GM12875 (cell line): ENCODE data around the gene SRRM2.

Source experiments
- H3K4me3 ChIP-seq: one replicate; pipeline ENCODE4 v1.5.1; 2011; ENCODE audit warnings: low read depth, low read length, control low read depth
- TF ChIP-seq, protein P1 (sequence below): IDR thresholded peaks from 2 replicates; pipeline ENCODE4 v1.5.1; 2011; ENCODE audit warnings: low read depth, mild to moderate bottlenecking, control low read depth, inconsistent platforms, low read length, moderate library complexity, borderline replicate concordance; ENCODE audit not compliant: insufficient read depth

SRRM2 gene

DNA sequence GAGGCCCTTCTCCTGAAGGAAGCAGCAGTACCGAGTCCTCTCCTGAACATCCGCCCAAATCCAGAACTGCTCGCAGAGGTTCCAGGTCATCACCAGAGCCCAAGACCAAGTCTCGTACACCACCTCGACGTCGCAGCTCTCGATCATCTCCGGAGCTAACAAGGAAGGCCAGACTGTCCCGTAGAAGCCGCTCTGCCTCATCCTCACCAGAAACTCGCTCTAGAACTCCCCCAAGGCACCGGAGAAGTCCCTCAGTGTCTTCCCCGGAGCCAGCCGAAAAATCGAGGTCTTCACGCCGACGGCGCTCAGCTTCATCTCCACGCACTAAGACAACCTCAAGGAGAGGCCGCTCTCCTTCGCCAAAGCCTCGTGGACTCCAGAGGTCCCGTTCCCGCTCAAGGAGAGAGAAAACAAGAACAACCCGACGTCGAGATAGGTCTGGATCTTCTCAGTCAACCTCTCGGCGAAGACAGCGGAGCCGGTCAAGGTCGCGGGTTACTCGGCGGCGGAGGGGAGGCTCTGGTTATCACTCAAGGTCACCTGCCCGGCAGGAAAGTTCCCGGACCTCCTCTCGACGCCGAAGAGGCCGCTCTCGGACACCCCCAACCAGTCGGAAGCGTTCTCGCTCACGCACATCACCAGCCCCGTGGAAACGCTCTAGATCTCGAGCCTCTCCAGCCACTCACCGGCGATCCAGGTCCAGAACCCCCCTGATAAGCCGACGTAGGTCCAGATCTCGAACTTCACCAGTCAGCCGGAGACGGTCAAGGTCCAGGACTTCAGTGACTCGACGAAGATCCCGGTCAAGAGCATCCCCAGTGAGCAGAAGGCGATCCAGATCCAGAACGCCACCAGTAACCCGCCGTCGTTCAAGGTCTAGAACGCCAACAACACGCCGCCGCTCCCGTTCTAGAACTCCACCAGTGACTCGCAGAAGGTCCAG lies 13.3 kb downstream of the SRRM2 start:
- H3K4me3 ChIP-seq, result no peak overlapping the region
- TF ChIP-seq, protein P1, sequence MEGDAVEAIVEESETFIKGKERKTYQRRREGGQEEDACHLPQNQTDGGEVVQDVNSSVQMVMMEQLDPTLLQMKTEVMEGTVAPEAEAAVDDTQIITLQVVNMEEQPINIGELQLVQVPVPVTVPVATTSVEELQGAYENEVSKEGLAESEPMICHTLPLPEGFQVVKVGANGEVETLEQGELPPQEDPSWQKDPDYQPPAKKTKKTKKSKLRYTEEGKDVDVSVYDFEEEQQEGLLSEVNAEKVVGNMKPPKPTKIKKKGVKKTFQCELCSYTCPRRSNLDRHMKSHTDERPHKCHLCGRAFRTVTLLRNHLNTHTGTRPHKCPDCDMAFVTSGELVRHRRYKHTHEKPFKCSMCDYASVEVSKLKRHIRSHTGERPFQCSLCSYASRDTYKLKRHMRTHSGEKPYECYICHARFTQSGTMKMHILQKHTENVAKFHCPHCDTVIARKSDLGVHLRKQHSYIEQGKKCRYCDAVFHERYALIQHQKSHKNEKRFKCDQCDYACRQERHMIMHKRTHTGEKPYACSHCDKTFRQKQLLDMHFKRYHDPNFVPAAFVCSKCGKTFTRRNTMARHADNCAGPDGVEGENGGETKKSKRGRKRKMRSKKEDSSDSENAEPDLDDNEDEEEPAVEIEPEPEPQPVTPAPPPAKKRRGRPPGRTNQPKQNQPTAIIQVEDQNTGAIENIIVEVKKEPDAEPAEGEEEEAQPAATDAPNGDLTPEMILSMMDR, result no peak

GRCh38 chr16:2766430-2767139 lies 14.1 kb downstream of the SRRM2 start:
- H3K4me3 ChIP-seq, result no peak overlapping the region
- TF ChIP-seq, protein P1, result no peak

GRCh38 chr16:2767140-2767731 lies 14.8 kb downstream of the SRRM2 start:
- H3K4me3 ChIP-seq, result no peak overlapping the region
- TF ChIP-seq, protein P1, result no peak

- no peak overlapping the region for H3K4me3 ChIP-seq
- TF ChIP-seq, protein P1, result no peak
Observed at GRCh38 chr16:2767891-2768290, 15.5 kb downstream of the SRRM2 start.

GRCh38 chr16:2768403-2769089 lies 16.1 kb downstream of the SRRM2 start:
- TF ChIP-seq, protein P1, result no peak
- H3K4me3 ChIP-seq, result no peak overlapping the region

DNA sequence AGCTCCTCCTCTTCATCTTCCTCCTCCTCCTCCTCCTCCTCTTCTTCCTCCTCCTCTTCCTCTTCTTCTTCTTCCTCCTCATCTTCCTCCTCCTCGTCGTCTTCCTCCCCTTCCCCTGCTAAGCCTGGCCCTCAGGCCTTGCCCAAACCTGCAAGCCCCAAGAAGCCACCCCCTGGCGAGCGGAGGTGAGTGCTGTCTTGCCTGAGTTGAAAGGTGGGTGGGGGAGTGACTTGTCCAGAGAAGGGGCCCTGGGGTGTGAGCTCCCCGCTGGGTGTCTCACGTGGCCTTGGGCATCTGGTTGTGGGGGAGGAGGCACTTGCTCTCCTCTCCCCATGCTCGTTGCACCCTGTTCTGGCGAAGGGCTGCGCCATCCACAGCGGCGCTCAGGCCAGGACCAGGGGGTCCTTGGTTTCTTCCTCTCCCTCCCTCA lies 16.7 kb downstream of the SRRM2 start:
- no peak overlapping the region for H3K4me3 ChIP-seq
- TF ChIP-seq, protein P1, result no peak
